Esophagus squamous epithelium (tissue), 5 donors: ENCODE results near the gene GCK. TPM values are rescaled to one million over a fixed set of nuclear protein-coding genes. Genes with fewer than 3 reads are reported as not detected.

Experiments used
- DNase-seq: peaks from one replicate; lab custom pipeline; 2025; lab: John Stamatoyannopoulos, UW
- H3K27ac ChIP-seq, 4 donors: fragments of 200-600 bp; sonication (generic); one replicate each; pipeline ENCODE4 v1.5.1; 2016 to 2019; ENCODE audit warnings: mild to moderate bottlenecking in 1 of 4
- H3K27me3 ChIP-seq, 4 donors: fragments of 200-600 bp; sonication (generic); 1 replicate in 3 of 4; 2 replicates in 1 of 4; pipeline versions ENCODE4 v1.5.1 to v1.6.0; 2017 to 2021; ENCODE audit warnings: antibody characterized with exemption in 1 of 4
- H3K36me3 ChIP-seq, 3 donors: fragments of 200-600 bp; sonication (generic); one replicate each; pipeline ENCODE4 v1.5.1; 2016 to 2019
- H3K4me1 ChIP-seq, 3 donors: fragments of 200-600 bp; sonication (generic); one replicate each; pipeline ENCODE4 v1.5.1; 2017 to 2019
- H3K4me3 ChIP-seq, 4 donors: fragments of 200-600 bp; sonication (generic); 1 replicate in 3 of 4; 2 replicates in 1 of 4; pipeline ENCODE4 v1.5.1; 2016 to 2019; ENCODE audit warnings: mild to moderate bottlenecking in 2 of 4, moderate library complexity in 1 of 4
- H3K9me3 ChIP-seq, 3 donors: fragments of 200-600 bp; sonication (generic); one replicate each; pipeline ENCODE4 v1.5.1; 2016 to 2019
- CTCF ChIP-seq, 6 experiments: fragments of 450-650 bp in 4 of 6; fragments of 200-600 bp in 2 of 6; sonication (generic) in 2 of 6; IDR thresholded peaks; one replicate each; pipeline ENCODE4 v1.5.1; 2016 to 2019; ENCODE audit warnings: antibody characterized with exemption in 6 of 6, mild to moderate bottlenecking in 4 of 6, moderate library complexity in 4 of 6
- POLR2A ChIP-seq, 4 donors: fragments of 450-650 bp; IDR thresholded peaks; one replicate each; pipeline ENCODE4 v1.6.1; 2017; ENCODE audit warnings: antibody characterized with exemption in 4 of 4, mild to moderate bottlenecking in 4 of 4, moderate library complexity in 3 of 4
- WGBS, 2 donors: methylation state at CpG; one replicate each; pipeline ENCODE4 v1.1.5; 2018; 5-methylcytosine and 5-hydroxymethylcytosine counted together
- intact Hi-C: fragments of 100-400 bp; cut with DNase I; formaldehyde crosslinking; loops from one replicate; pipeline ENCODE4 v1.15.0; 2022
- total RNA-seq, 4 donors: library from RNA; depleted of rRNA; stranded (reverse); fragments of >200 nt; gene quantifications; one replicate each; pipeline ENCODE4 v1.1.0, GENCODE V29; 2016
- donor health status: DM: yes; HTN: yes; CAD: no.

GCK gene
- total RNA-seq, 4 donors from 2014 or later, result 0.38 TPM; not detected in 3

GRCh38 chr7:44120395-44120794, 68.8 kb downstream of the GCK start:
- Histone ChIP-seq H3K4me1 (peaks cover 7 to 48% (median 11%) of the 10 kb centered on the region in 3 donors), H3K27me3 (no peaks in the 10 kb centered on the region), H3K27ac (no peak overlapping the region), H3K36me3 (peaks cover 4 to 66% (median 6%) of the 10 kb centered on the region in 3 donors), H3K9me3 (no peaks in the 10 kb centered on the region), H3K4me3 (no peak overlapping the region)
- WGBS, 2 donors, result 82 to 83% methylated on average over 5 to 6 of the region's 6 CpGs
- no peak for DNase-seq
- TF ChIP-seq POLR2A (IDR thresholded peaks at IDR 0.05) (no peak), CTCF (IDR thresholded peaks at IDR 0.05) (no peak)
- intact Hi-C loops, result no loop called here

GRCh38 chr7:44119829-44120380, 69.3 kb downstream of the GCK start:
- DNase-seq, result no peak
- Histone ChIP-seq H3K9me3 (no peaks in the 10 kb centered on the region), H3K4me1 (peaks cover 7 to 48% (median 11%) of the 10 kb centered on the region in 3 donors), H3K4me3 (no peak overlapping the region), H3K36me3 (peaks cover 4 to 71% (median 6%) of the 10 kb centered on the region in 3 donors), H3K27me3 (no peaks in the 10 kb centered on the region), H3K27ac (no peak overlapping the region)
- TF ChIP-seq POLR2A (IDR thresholded peaks at IDR 0.05) (no peak), CTCF (IDR thresholded peaks at IDR 0.05) (no peak)
- intact Hi-C loops, result no loop called here
- 88 to 95% methylated on average over 8 of the region's 8 CpGs for WGBS, 2 donors

- Histone ChIP-seq H3K36me3 (peaks cover 4 to 91% (median 6%) of the 10 kb centered on the region in 3 donors), H3K9me3 (no peaks in the 10 kb centered on the region), H3K27ac (no peak overlapping the region), H3K27me3 (no peaks in the 10 kb centered on the region), H3K4me1 (peaks cover 7 to 41% (median 11%) of the 10 kb centered on the region in 3 donors), H3K4me3 (no peak overlapping the region)
- intact Hi-C loops, result no loop called here
- WGBS, 2 donors, result 73 to 93% methylated on average over 5 to 10 of the region's 13 CpGs
- no peak for TF ChIP-seq POLR2A (IDR thresholded peaks at IDR 0.05)
- TF ChIP-seq CTCF (IDR thresholded peaks at IDR 0.05), result no peak
- no peak for DNase-seq
These were observed 71.3 kb downstream of the GCK start for GRCh38 chr7:44117801-44118429.

- TF ChIP-seq POLR2A (IDR thresholded peaks at IDR 0.05) (no peak), CTCF (IDR thresholded peaks at IDR 0.05) (no peak)
- H3K36me3 ChIP-seq, result peaks cover 4 to 96% (median 11%) of the 10 kb centered on the region in 3 donors
- intact Hi-C loops, result no loop called here
- WGBS, 2 donors, result 76 to 79% methylated on average over 13 to 18 of the region's 25 CpGs
- no peak overlapping the region for H3K27ac ChIP-seq
- H3K4me3 ChIP-seq, result no peak overlapping the region
- DNase-seq, result no peak
- H3K4me1 ChIP-seq, result peaks cover 0 to 40% (median 3%) of the 10 kb centered on the region in 3 donors
- no peaks in the 10 kb centered on the region for H3K9me3 ChIP-seq
- no peaks in the 10 kb centered on the region for H3K27me3 ChIP-seq
These were observed 72.2 kb downstream of the GCK start for GRCh38 chr7:44116789-44117666.
